Hypothalamus (tissue), 51 donors: ENCODE data around the gene CEP85L.

Experiments
- DNase-seq, 51 donors: peaks; one replicate each; lab custom pipeline; 2025; lab: John Stamatoyannopoulos, UW

Gene CEP85L

GRCh38 chr6:118630923-118631322 is 20.5 kb downstream of the CEP85L start:
- no peak for DNase-seq

- no peak for DNase-seq
Measured at GRCh38 chr6:118630067-118630466, 21.3 kb downstream of the CEP85L start.

DNA sequence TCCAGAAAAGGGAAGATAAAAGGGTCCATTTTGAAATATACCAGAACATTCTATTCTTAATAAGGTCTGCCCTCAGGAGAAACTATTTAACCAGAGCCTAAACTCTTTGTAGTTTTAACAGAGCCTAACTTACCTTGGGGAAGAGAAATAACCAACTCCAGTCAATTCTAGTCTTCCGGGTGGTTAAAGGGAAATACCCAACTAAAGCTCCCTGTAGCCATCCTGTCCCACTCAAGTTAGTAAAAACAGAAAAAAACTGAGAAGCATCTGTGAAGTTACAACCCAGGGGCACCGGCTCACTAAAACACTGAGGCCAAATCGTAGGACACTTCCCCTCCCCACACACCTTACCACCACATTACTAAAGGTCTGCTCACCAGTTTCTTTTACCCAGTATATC is 23.7 kb downstream of the CEP85L start:
- DNase-seq = no peak

- DNase-seq = no peak
Measured at GRCh38 chr6:118625833-118626232, 25.6 kb downstream of the CEP85L start.

GRCh38 chr6:118621799-118622470 is 29.5 kb downstream of the CEP85L start:
- DNase-seq = no peak

GRCh38 chr6:118620202-118620601 is 31.2 kb downstream of the CEP85L start:
- no peak for DNase-seq

DNA sequence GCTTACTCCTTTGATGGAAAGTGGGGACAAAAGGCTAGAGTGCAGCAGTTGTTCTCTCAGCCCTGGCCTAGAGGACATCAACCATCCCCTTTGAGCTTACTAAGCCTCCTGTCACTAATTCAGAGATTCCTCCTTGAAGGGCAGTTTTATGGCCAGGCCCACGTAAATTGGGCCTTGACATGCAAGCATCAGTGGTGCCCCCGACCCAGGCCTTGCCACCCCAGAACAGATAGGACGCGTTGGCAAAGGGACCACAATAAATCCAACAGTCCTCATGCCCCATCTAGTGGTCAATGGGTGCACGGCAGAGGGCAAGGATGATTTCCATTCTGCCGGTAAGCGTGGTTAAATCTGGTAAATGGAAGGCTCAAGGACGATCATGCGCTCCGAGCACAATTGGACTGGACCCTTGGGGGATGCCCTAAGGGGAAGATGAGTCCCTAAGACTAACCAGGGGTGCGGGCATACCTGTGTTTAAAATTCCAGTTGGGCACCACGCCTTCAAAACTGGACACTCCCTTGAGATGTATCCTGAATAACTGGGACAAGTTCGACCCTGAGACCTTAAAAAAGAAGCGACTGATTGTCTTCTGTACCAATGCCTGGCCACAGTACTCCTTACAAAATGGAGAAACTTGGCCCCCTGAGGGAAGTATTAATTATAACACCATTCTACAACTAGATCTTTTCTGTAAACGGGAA is 32.6 kb downstream of the CEP85L start:
- peak in 41 of 51 donors; percentile 1 to 72 (median 27) for DNase-seq

GRCh38 chr6:118617417-118617816 is 34.0 kb downstream of the CEP85L start:
- no peak for DNase-seq

DNA sequence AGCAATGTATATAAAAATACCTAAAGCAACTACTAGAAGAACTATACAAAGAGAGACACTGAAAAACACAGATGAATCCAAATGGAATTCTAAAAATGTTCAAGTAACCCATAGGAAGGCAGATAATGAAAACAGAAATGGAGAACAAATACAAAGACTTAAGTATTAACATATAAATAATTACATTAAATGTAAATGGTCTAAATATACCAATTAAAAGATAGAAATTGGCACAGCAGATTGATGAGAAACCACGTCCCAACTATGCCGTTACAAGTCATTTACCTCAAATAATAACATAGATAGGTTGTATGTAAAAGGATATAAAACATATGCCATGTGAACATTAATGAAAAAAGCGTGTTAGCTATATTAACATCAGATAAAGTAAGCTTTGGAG is 40.1 kb downstream of the CEP85L start:
- DNase-seq = no peak

DNA sequence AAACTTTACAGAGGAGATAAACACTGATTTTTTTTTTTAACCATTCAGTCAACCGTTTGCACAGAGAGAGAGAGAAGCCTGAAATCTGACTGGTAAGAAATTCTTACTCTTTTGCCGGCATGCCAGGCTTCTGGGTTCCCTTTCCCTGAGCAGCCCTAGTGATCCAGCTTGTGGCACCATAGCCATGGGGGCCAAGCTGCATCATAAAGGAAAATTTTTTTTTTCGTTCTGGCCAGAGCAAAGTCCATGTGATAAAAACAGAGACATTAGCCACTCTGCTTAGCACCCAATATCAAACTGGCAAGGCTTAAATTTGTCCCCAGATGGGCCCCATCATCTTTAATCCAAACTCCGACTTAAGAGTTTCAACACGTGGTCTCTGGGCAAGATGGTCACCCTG is 44.5 kb downstream of the CEP85L start:
- no peak for DNase-seq

DNA sequence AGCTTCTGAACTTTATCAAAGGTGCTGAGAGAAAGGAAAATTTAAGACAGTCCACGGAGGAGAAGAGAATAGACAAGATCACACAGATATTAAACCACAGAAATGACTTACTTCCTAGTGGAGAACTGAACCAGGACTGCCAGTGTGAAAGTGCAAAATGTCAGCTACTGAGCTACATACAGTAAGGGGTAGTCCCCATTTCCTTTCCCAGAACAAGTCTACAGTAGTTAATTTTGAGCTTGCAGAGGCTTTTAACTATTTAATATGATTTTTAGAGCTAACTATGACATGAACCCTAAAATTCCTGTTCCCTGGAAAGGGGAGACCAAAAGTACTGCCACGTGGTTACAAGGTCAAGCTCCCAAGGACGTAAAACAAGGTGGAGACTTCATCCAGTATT is 45.1 kb downstream of the CEP85L start:
- DNase-seq = no peak

- no peak for DNase-seq
Measured at GRCh38 chr6:118603372-118603771, 48.0 kb downstream of the CEP85L start.

GRCh38 chr6:118602300-118602699 is 49.1 kb downstream of the CEP85L start:
- DNase-seq = no peak

DNA sequence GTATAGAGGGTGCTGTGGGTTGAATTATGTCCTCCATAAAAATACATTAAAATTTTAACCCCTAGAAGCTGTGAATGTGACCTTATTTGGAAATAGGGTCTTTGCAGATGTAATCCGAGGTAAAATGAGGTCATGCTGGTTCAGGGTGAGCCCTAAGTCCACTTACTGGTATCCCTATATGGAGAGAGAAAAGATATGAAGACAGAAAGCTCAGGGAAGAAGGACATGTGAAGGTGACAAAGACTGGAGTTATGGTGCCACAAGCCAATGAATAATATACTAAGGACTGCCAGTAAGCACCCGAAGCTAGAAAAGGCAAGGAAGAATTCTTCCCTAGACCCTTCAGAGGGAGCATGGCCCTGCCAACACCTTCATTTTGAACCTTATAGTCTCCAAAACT is 53.1 kb downstream of the CEP85L start:
- DNase-seq = no peak

GRCh38 chr6:118597636-118598035 is 53.8 kb downstream of the CEP85L start:
- DNase-seq = no peak

DNA sequence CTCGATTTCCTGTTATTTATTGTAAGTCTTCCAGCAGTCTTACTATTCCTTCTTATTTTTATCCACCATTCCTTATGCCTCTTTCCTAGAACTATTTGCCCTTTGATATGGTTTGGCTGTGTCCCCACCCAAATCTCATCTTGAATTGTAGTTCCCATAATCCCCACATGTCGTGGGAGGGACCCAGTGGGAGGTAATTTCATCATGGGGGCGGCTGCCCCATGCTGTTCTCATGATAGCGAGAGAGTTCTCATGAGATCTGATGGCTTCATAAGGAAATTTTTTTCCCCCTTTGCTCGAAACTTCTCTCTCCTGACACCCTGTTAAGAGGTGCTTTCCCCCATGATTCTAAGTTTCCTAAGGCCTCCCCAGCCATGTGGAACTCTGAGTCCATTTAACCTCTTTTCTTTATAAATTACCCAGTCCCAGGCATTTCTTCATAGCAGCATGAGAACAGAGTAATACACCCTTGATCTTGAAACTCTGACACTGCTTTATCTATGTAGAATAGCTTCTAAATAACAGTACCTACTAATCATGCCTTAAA is 54.5 kb downstream of the CEP85L start:
- DNase-seq = no peak

GRCh38 chr6:118594877-118595276 is 56.5 kb downstream of the CEP85L start:
- no peak for DNase-seq

- no peak for DNase-seq
Measured at GRCh38 chr6:118591897-118592296, 59.5 kb downstream of the CEP85L start.

DNA sequence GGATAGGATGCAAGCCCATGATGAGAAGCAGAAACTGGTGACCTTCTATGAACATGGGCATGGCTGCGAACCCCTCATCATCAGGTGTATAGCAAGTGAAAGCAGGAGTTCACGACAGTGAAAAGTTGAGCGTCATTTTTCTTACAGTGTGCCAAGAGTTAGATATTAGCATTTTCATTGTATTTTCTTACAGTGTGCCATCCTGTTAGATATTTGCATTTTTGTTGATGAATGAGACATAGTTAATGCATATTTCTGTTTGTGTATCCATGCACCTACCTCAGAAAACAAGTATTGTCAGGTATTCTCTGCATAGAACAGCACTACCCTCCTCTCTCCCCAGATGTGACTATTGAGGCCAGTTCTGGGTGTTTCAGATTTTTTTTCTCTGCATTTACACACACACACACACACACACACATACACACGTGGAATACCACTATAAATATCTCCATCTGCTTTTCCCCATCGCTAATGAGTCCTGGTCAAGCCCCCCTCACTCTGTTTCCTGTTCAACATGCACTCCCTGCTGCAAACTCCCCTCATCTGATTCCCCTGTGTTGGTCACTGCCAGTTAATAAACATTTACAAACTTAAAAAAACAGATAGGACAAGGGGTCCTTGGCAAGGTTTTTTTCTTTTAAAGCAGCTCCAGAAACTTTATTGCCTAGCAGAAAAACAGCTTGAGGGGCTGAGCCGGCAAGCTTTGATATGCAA is 61.6 kb downstream of the CEP85L start:
- DNase-seq = no peak

- DNase-seq = no peak
Measured at GRCh38 chr6:118589186-118589585, 62.2 kb downstream of the CEP85L start.

- DNase-seq = no peak
Measured at GRCh38 chr6:118588626-118589025, 62.8 kb downstream of the CEP85L start.
